HepG2 (cell line): ENCODE measurements around the gene ANKRD18B.
"Not testable (repeated sequence)": the region's sequence is repeated elsewhere in the genome, so short reads cannot be mapped to it uniquely, and the experiment has no call there.

Source experiments
- CTCF ChIP-seq: sonication (generic); formaldehyde crosslinking; IDR thresholded peaks from 2 replicates; pipeline ENCODE4 v1.5.0; 2020; ENCODE audit warnings: mild to moderate bottlenecking, missing genetic modification reagents, moderate library complexity
- DNMT3B ChIP-seq: conservative IDR thresholded peaks from 2 replicates; pipeline ENCODE4 v1.6.1; 2016; ENCODE audit warnings: missing biosample characterization, control low read depth
- KDM1A ChIP-seq: IDR thresholded peaks from 2 replicates; pipeline ENCODE4 v1.6.1; 2016; ENCODE audit warnings: missing compliant biosample characterization
- RAD51 ChIP-seq: fragments of 450-650 bp; IDR thresholded peaks from 2 replicates; pipeline ENCODE4 v1.6.1; 2016; ENCODE audit warnings: borderline replicate concordance
- REPIN1 ChIP-seq: sonication (generic); formaldehyde crosslinking; IDR thresholded peaks from 2 replicates; pipeline ENCODE4 v1.8.0; 2022; ENCODE audit warnings: missing genetic modification reagents, low read depth, mild to moderate bottlenecking, borderline replicate concordance
- REST ChIP-seq, 2 experiments: IDR thresholded peaks; 2 replicates each; pipeline ENCODE4 v1.6.1; 2011 to 2012; ENCODE audit warnings: low read length in 2 of 2, borderline replicate concordance in 1 of 2, low read depth in 1 of 2, mild to moderate bottlenecking in 1 of 2, moderate library complexity in 1 of 2
- ZNF7 ChIP-seq: IDR thresholded peaks from 2 replicates; pipeline ENCODE4 v1.6.1; 2016; ENCODE audit warnings: missing biosample characterization, missing genetic modification reagents

GRCh38 chr9:33528069-33528468 is 4.0 kb downstream of the ANKRD18B start:
- TF ChIP-seq RAD51; REPIN1; DNMT3B (CRISPR knock-in tag); ZNF7 (CRISPR knock-in tag); KDM1A (CRISPR knock-in tag); CTCF; REST (IDR thresholded peaks at IDR 0.05; ENCODE audit: borderline replicate concordance in 1 of 2, low read depth in 1 of 2, low read length in 2 of 2): not testable (repeated sequence)
